Astrocyte of the cerebellum (primary cell): Measurements from ENCODE around the gene RAB11FIP2.

Source experiments
- DNase-seq: peaks from one replicate; pipeline ENCODE4 v3.0.0-alpha.2; 2011; ENCODE audit warnings: low read depth
- H3K4me3 ChIP-seq: 2 replicates; pipeline ENCODE4 v1.5.1; 2011; ENCODE audit warnings: mild to moderate bottlenecking, low read depth, low read length, moderate library complexity
- in situ Hi-C: cut with HindIII; loops from 2 replicates; pipeline ENCODE4 v1.10.0; 2017; ENCODE audit warnings: low sequenced_read_pairs
- TF ChIP-seq, protein P1 (sequence below): IDR thresholded peaks from 2 replicates; pipeline ENCODE4 v1.5.1; 2012; ENCODE audit warnings: low read length, low read depth, moderate library complexity, mild to moderate bottlenecking; ENCODE audit errors: missing control alignments

The RAB11FIP2 gene

DNA sequence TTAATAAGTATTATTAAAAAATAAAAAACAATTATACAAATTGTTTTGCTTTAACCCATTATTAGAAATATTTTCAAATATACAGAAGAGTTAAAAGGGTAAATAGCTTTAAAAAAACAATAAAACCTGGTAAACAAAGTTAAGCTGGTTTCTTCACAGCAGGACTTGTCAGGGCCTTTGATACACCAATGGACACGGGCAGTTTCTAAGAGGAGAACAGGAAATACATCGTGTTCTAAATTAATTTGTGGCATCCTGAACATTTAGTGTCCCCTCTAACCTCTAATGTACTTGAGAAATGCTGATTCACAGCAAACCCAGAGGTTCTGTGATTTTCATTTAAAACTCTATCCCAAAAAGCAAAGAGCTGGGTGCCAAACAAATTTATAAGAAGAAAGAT lies 80.8 kb downstream of the RAB11FIP2 start:
- no peak for DNase-seq

GRCh38 chr10:117964536-117964935 lies 82.2 kb downstream of the RAB11FIP2 start:
- TF ChIP-seq, protein P1, sequence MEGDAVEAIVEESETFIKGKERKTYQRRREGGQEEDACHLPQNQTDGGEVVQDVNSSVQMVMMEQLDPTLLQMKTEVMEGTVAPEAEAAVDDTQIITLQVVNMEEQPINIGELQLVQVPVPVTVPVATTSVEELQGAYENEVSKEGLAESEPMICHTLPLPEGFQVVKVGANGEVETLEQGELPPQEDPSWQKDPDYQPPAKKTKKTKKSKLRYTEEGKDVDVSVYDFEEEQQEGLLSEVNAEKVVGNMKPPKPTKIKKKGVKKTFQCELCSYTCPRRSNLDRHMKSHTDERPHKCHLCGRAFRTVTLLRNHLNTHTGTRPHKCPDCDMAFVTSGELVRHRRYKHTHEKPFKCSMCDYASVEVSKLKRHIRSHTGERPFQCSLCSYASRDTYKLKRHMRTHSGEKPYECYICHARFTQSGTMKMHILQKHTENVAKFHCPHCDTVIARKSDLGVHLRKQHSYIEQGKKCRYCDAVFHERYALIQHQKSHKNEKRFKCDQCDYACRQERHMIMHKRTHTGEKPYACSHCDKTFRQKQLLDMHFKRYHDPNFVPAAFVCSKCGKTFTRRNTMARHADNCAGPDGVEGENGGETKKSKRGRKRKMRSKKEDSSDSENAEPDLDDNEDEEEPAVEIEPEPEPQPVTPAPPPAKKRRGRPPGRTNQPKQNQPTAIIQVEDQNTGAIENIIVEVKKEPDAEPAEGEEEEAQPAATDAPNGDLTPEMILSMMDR, result no peak

More for the DNA sequence above, 80.8 kb downstream of the RAB11FIP2 start:
- in situ Hi-C loops, result no loop called here
- no peak overlapping the region for H3K4me3 ChIP-seq
- TF ChIP-seq, protein P1, result no peak

DNA sequence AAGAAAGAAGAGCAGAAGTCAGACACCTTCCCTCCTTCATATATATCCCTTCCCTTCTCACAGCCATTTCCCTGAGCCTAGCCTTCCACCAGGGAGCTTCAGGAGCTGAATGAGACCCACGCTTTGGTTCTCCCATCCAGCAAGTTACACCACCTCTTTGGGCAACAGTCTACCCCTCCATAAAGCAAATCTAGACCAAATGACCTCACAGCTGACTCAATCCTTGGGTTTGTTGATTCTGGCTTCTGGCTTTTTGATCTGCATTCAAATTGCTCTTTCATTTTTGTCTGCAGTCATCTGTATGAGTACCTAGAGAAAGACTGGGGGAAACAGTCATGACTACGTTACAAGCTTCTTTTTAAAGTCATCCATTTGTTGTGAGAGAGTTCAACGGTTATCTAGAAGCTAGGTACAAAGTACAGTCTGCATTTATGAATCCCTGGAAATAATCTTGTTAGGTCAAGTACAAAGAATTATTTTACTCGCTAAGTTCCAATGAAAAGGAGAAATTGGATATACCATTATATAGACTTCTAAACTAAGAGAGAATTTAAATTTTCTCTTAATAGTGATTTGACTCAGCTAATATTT lies 86.3 kb downstream of the RAB11FIP2 start:
- TF ChIP-seq, protein P1, result no peak
- no peak overlapping the region for H3K4me3 ChIP-seq
- in situ Hi-C loops, result no loop called here
- peak; percentile 3 for DNase-seq

More at GRCh38 chr10:117964536-117964935, 82.2 kb downstream of the RAB11FIP2 start:
- no peak overlapping the region for H3K4me3 ChIP-seq
- in situ Hi-C loops, result no loop called here
- no peak for DNase-seq

GRCh38 chr10:117956972-117957371 lies 89.8 kb downstream of the RAB11FIP2 start:
- TF ChIP-seq, protein P1, result no peak
- H3K4me3 ChIP-seq, result no peak overlapping the region
- in situ Hi-C loops, result no loop called here
- DNase-seq, result no peak

GRCh38 chr10:117955176-117955575 lies 91.6 kb downstream of the RAB11FIP2 start:
- H3K4me3 ChIP-seq, result no peak overlapping the region
- in situ Hi-C loops, result no loop called here
- DNase-seq, result no peak
- TF ChIP-seq, protein P1, result no peak
